Body of pancreas (tissue), 4 donors: ENCODE results near the gene DDX42. TPM values are rescaled to one million over a fixed set of nuclear protein-coding genes. Genes with fewer than 3 reads are reported as not detected.

Source experiments
- ATAC-seq: fragments of 150-250 bp; one replicate; pipeline ENCODE4 v1.9.1; 2016
- DNase-seq, 4 donors: peaks; one replicate each; pipeline ENCODE4 v3.0.0-alpha.2; 2019
- H3K27ac ChIP-seq, 4 donors: fragments of 200-600 bp; sonication (generic); 1 replicate in 3 of 4; 2 replicates in 1 of 4; pipeline versions ENCODE4 v1.5.1 to v1.6.1; 2016 to 2019; ENCODE audit warnings: mild to moderate bottlenecking in 1 of 4, mixed read lengths in 1 of 4, moderate library complexity in 1 of 4
- H3K27me3 ChIP-seq, 2 donors: fragments of 200-600 bp; sonication (generic); one replicate each; pipeline ENCODE4 v1.6.0; 2016; ENCODE audit warnings: mild to moderate bottlenecking in 1 of 2
- H3K36me3 ChIP-seq, 2 donors: fragments of 200-600 bp; sonication (generic); replicated peaks in 1 of 2; 2 replicates each; pipeline ENCODE4 v1.5.1; 2016; ENCODE audit warnings: low read depth in 2 of 2; ENCODE audit not compliant: insufficient read depth in 1 of 2
- H3K4me1 ChIP-seq: fragments of 200-600 bp; sonication (generic); one replicate; pipeline ENCODE4 v1.6.0; 2016
- H3K4me3 ChIP-seq, 2 donors: fragments of 200-600 bp; sonication (generic); 1 replicate in 1 of 2; 2 replicates in 1 of 2; pipeline ENCODE4 v1.5.1; 2016 to 2019
- H3K9me3 ChIP-seq, 3 donors: fragments of 200-600 bp; sonication (generic); 1 replicate in 2 of 3; 2 replicates in 1 of 3; pipeline ENCODE4 v1.5.1; 2016
- POLR2A ChIP-seq, 3 donors: fragments of 450-650 bp; IDR thresholded peaks; one replicate each; pipeline ENCODE4 v1.6.1; 2016; ENCODE audit warnings: antibody characterized with exemption in 3 of 3, mild to moderate bottlenecking in 2 of 3
- WGBS, 2 donors: methylation state at CpG; one replicate each; pipeline ENCODE4 v1.1.5; 2017; 5-methylcytosine and 5-hydroxymethylcytosine counted together
- intact Hi-C: fragments of 100-400 bp; cut with DNase I; formaldehyde crosslinking; loops from one replicate; pipeline ENCODE4 v1.15.1; 2023
- total RNA-seq, 2 donors: library from RNA; depleted of rRNA; stranded (reverse); fragments of >200 nt; gene quantifications; one replicate each; pipeline ENCODE4 v1.1.0, GENCODE V29; 2016
- TF ChIP-seq, protein P1 (sequence below), 7 experiments: fragments of 450-650 bp in 4 of 7; fragments of 200-600 bp in 3 of 7; sonication (generic) in 3 of 7; IDR thresholded peaks; one replicate each; pipeline ENCODE4 v1.5.1; 2016 to 2019; ENCODE audit warnings: antibody characterized with exemption in 7 of 7

Gene DDX42
- total RNA-seq, 2 donors from 2014 or later = 114 to 116 TPM

DNA sequence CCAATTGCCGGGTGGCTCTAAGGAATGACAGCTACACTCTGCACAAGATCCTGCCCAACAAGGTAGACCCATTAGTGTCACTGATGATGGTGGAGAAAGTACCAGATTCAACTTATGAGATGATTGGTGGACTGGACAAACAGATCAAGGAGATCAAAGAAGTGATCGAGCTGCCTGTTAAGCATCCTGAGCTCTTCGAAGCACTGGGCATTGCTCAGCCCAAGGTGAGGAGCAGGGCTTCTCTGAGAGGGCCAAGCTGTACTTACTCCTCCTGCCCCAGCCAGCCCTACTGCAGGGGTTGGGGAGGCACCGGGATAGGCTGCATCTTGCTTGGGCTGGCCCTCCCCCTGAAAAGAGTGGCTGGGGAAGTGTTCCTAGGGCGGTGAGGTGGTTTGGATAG, 56.3 kb downstream of the DDX42 start:
- no peak for ATAC-seq
- Histone ChIP-seq H3K9me3 (no peaks in the 10 kb centered on the region), H3K27ac (no peak overlapping the region), H3K36me3 (peaks cover 11 to 39% of the 10 kb centered on the region in 2 donors), H3K4me3 (no peak overlapping the region), H3K4me1 (peaks cover 40% of the 10 kb centered on the region), H3K27me3 (no peaks in the 10 kb centered on the region)
- WGBS, 2 donors = 88 to 89% methylated on average over 5 of the region's 5 CpGs
- no peak for DNase-seq
- intact Hi-C loops = loop anchor here (10.0 kb wide), 1 partner anchor 55 kb away; the partner anchor contains the start of genes CCDC47 and DDX42
- no peak for TF ChIP-seq POLR2A (IDR thresholded peaks at IDR 0.05)
- TF ChIP-seq, protein P1, sequence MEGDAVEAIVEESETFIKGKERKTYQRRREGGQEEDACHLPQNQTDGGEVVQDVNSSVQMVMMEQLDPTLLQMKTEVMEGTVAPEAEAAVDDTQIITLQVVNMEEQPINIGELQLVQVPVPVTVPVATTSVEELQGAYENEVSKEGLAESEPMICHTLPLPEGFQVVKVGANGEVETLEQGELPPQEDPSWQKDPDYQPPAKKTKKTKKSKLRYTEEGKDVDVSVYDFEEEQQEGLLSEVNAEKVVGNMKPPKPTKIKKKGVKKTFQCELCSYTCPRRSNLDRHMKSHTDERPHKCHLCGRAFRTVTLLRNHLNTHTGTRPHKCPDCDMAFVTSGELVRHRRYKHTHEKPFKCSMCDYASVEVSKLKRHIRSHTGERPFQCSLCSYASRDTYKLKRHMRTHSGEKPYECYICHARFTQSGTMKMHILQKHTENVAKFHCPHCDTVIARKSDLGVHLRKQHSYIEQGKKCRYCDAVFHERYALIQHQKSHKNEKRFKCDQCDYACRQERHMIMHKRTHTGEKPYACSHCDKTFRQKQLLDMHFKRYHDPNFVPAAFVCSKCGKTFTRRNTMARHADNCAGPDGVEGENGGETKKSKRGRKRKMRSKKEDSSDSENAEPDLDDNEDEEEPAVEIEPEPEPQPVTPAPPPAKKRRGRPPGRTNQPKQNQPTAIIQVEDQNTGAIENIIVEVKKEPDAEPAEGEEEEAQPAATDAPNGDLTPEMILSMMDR (IDR thresholded peaks at IDR 0.05) = no peak

DNA sequence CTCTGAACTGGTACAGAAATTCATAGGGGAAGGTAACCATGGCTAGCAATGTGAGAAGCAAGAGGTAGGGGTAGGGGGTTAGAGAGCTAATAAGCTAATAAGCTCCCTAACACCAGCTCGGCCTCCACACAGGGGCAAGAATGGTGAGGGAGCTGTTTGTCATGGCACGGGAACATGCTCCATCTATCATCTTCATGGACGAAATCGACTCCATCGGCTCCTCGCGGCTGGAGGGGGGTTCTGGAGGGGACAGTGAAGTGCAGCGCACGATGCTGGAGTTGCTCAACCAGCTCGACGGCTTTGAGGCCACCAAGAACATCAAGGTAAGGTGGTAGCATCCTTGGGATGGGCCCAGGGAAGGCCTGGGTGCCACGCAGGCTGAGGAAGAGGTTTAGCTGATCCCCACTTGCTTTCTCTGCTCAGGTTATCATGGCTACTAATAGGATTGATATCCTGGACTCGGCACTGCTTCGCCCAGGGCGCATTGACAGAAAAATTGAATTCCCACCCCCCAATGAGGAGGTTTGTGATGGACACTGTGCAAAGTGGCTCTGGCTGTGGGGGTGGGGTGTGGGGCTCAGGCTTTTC, 57.0 kb downstream of the DDX42 start:
- Histone ChIP-seq H3K36me3 (peaks cover 11 to 43% of the 10 kb centered on the region in 2 donors), H3K9me3 (no peaks in the 10 kb centered on the region), H3K4me3 (no peak overlapping the region), H3K4me1 (peaks cover 35% of the 10 kb centered on the region), H3K27ac (no peak overlapping the region), H3K27me3 (no peaks in the 10 kb centered on the region)
- 73 to 86% methylated on average over 13 to 15 of the region's 15 CpGs for WGBS, 2 donors
- DNase-seq (no peak), ATAC-seq (no peak)
- intact Hi-C loops = loop anchor here (10.0 kb wide), 1 partner anchor 56 kb away; the partner anchor contains the start of genes CCDC47 and DDX42
- TF ChIP-seq, protein P1 (IDR thresholded peaks at IDR 0.05) = no peak
- TF ChIP-seq POLR2A (IDR thresholded peaks at IDR 0.05) = no peak

DNA sequence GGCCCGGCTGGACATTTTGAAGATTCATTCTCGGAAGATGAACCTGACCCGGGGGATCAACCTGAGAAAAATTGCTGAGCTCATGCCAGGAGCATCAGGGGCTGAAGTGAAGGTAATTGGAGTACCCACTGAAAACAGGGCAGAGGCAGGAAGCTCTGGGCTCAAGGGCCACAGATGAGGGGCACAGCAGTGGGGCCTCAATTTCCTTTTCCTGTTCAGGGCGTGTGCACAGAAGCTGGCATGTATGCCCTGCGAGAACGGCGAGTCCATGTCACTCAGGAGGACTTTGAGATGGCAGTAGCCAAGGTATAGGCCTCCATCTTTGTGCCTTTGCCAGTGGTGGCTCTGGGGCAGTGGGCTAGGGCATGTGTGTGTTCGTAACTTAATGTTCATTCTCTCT, 57.5 kb downstream of the DDX42 start:
- TF ChIP-seq, protein P1 (IDR thresholded peaks at IDR 0.05) = no peak
- no peak for TF ChIP-seq POLR2A (IDR thresholded peaks at IDR 0.05)
- intact Hi-C loops = loop anchor here (10.0 kb wide), 1 partner anchor 57 kb away; the partner anchor contains the start of genes CCDC47 and DDX42
- Histone ChIP-seq H3K27me3 (no peaks in the 10 kb centered on the region), H3K9me3 (no peaks in the 10 kb centered on the region), H3K36me3 (peaks cover 11 to 43% of the 10 kb centered on the region in 2 donors), H3K4me1 (peaks cover 30% of the 10 kb centered on the region), H3K27ac (no peak overlapping the region), H3K4me3 (no peak overlapping the region)
- no peak for ATAC-seq
- 64 to 82% methylated on average over 8 of the region's 8 CpGs for WGBS, 2 donors
- DNase-seq = no peak

DNA sequence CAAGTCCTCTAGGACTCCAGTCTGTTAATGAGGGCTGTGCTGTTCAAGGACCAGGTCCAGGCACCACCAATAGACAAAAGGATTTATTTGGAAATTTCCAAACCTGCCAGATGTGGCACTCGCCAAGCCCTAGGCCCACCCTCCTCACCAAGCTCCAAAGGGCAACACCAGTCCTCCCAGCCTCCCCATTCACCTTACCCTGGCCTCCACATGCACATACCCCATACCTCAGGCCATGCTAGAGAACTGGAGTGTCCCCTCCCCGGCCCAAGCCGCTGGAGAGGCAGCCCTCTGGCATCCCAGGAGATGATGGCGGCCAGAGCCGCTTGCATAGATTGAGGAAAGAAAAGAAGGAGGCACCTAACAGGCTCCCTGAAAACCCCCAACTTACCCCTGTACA, 58.0 kb downstream of the DDX42 start:
- peaks cover 11 to 43% of the 10 kb centered on the region in 2 donors for H3K36me3 ChIP-seq
- no peaks in the 10 kb centered on the region for H3K9me3 ChIP-seq
- H3K4me3 ChIP-seq = no peak overlapping the region
- intact Hi-C loops = loop anchor here (10.0 kb wide), 1 partner anchor 57 kb away; the partner anchor contains the start of genes CCDC47 and DDX42
- peaks cover 35% of the 10 kb centered on the region for H3K4me1 ChIP-seq
- WGBS, 2 donors = 85 to 86% methylated on average over 4 to 5 of the region's 5 CpGs
- DNase-seq = no peak
- no peaks in the 10 kb centered on the region for H3K27me3 ChIP-seq
- ATAC-seq = no peak
- no peak overlapping the region for H3K27ac ChIP-seq
- TF ChIP-seq, protein P1 (IDR thresholded peaks at IDR 0.05) = no peak
- no peak for TF ChIP-seq POLR2A (IDR thresholded peaks at IDR 0.05)

DNA sequence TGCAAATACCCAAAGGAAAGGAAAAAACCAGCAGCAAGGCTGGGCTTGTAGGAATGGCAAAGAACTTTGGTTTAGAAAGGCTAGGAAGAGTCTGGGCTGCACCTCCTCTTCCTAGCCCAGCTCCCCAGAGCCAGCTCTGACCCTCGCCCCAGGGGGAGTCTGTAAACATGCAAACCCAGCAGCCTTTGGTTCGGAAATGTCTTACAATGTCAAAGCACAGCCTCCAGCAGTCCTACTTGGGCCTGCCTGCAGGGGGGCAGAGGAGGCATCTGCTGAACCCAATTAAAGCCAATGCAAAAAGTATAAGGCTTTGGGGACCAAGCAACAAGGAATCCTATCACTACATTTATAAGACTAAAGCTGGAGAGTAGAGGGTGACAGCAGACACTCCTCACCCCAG, 58.5 kb downstream of the DDX42 start:
- no peak for TF ChIP-seq POLR2A (IDR thresholded peaks at IDR 0.05)
- H3K36me3 ChIP-seq = peaks cover 11 to 43% of the 10 kb centered on the region in 2 donors
- peaks cover 39% of the 10 kb centered on the region for H3K4me1 ChIP-seq
- DNase-seq = no peak
- H3K27ac ChIP-seq = no peak overlapping the region
- H3K9me3 ChIP-seq = no peaks in the 10 kb centered on the region
- no peaks in the 10 kb centered on the region for H3K27me3 ChIP-seq
- intact Hi-C loops = loop anchor here (10.0 kb wide), 1 partner anchor 58 kb away; the partner anchor contains the start of genes CCDC47 and DDX42
- H3K4me3 ChIP-seq = no peak overlapping the region
- ATAC-seq = no peak
- WGBS, 2 donors = 68 to 79% methylated on average over 2 of the region's 2 CpGs
